Small intestine (tissue), 7 donors: ENCODE data around the gene TRAPPC12. TPM values are rescaled to one million over a fixed set of nuclear protein-coding genes. Genes with fewer than 3 reads are reported as not detected.
"Not testable (repeated sequence)": the region's sequence is repeated elsewhere in the genome, so short reads cannot be mapped to it uniquely, and the experiment has no call there.

ENCODE experiments used
- DNase-seq, 2 donors: peaks; one replicate each; pipeline versions ENCODE4 v3.0.0 to v3.0.0-alpha.2; 2013
- FAIRE-seq: peaks from 2 replicates; lab custom pipeline; 2012; peaks lifted over from hg19 to GRCh38; lab: Jason Lieb, UNC
- H3K27ac ChIP-seq, 3 donors: one replicate each; pipeline ENCODE4 v1.5.1; 2013; ENCODE audit warnings: low read length in 2 of 3, mild to moderate bottlenecking in 2 of 3, control low read depth in 1 of 3, inconsistent platforms in 1 of 3, low read depth in 1 of 3, moderate library complexity in 1 of 3
- H3K27me3 ChIP-seq, 3 donors: one replicate each; pipeline ENCODE4 v1.6.1; 2013; ENCODE audit warnings: low read length in 3 of 3, inconsistent platforms in 1 of 3; ENCODE audit not compliant: control insufficient read depth in 3 of 3, insufficient read depth in 3 of 3
- H3K36me3 ChIP-seq, 3 donors: one replicate each; pipeline ENCODE4 v1.6.1; 2013; ENCODE audit warnings: low read length in 3 of 3, inconsistent platforms in 1 of 3, low read depth in 1 of 3, mild to moderate bottlenecking in 1 of 3, moderate library complexity in 1 of 3; ENCODE audit not compliant: control insufficient read depth in 3 of 3, insufficient read depth in 2 of 3
- H3K4me1 ChIP-seq, 3 donors: one replicate each; pipeline ENCODE4 v1.6.1; 2013; ENCODE audit warnings: low read length in 2 of 3, inconsistent platforms in 1 of 3, low read depth in 1 of 3, mild to moderate bottlenecking in 1 of 3, moderate library complexity in 1 of 3; ENCODE audit not compliant: control insufficient read depth in 3 of 3, insufficient read depth in 2 of 3
- H3K4me3 ChIP-seq, 3 donors: one replicate each; pipeline ENCODE4 v1.5.1; 2013; ENCODE audit warnings: low read length in 3 of 3, control low read depth in 1 of 3, inconsistent platforms in 1 of 3, low read depth in 1 of 3, mild to moderate bottlenecking in 1 of 3, moderate library complexity in 1 of 3
- H3K9me3 ChIP-seq, 2 donors: one replicate each; pipeline ENCODE4 v1.6.1; 2013; ENCODE audit warnings: low read depth in 1 of 2, low read length in 1 of 2; ENCODE audit not compliant: control insufficient read depth in 2 of 2, insufficient read depth in 1 of 2
- WGBS, 3 donors: extraction: QIAGEN DNeasy Blood & Tissue Kit; methylation state at CpG; one replicate each; pipeline ENCODE4 v1.1.7; 2013; 5-methylcytosine and 5-hydroxymethylcytosine counted together
- polyA plus RNA-seq, 4 donors: library from polyadenylated mRNA; stranded (reverse) in 3 of 4; unstranded in 1 of 4; fragments of 200-250 nt in 3 of 4; fragments of 120-200 nt in 1 of 4; gene quantifications; one replicate each; pipeline versions ENCODE4 v1.2.1 to v1.2.3, GENCODE V29; 2013
- donor health status: healthy with polysubstance abuse.
- donor health status: control.
- donor health status: control.
- donor health status: Bipolar disorder and iron deficiency.
- donor health status: healthy.

Gene TRAPPC12
- polyA plus RNA-seq, 4 donors, result 43.9 to 120 (median 87.9) TPM

DNA sequence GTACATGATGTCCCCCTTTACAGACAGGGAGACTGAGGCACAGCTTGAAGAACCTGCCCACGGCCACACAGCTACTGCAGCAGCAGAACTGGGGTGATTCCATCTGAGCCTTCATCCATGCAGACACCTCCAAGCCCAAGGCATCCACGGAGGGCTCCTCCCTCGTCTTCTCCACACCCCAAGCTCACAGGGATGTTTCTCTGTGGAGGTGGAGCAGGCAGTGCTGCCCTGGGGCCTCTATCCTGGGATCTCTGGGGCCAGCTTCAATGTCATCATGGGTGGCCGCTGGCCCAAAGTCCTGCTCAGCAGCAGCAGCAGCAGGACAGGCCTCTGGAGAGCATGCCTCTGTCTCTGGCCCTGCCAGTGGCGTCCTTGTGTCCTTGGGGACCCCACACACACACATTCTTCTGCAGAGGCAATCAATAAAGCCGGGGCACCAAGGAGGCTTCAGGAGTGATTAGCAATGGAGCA is 108.6 kb downstream of the TRAPPC12 start:
- Histone ChIP-seq H3K4me3 (no peak overlapping the region), H3K9me3 (peaks cover 0 to 12% of the 10 kb centered on the region in 2 donors), H3K27ac (no peak overlapping the region), H3K27me3 (no peaks in the 10 kb centered on the region), H3K36me3 (peaks cover 0 to 14% (median 0%) of the 10 kb centered on the region in 3 donors), H3K4me1 (peaks cover 0 to 12% (median 0%) of the 10 kb centered on the region in 3 donors)
- 65 to 80% (median 73%) methylated on average over 6 of the region's 6 CpGs for WGBS, 3 donors
- no peak for FAIRE-seq
- DNase-seq, result no peak

GRCh38 chr2:3488855-3489763 is 109.6 kb downstream of the TRAPPC12 start:
- Histone ChIP-seq H3K27ac (no peak overlapping the region), H3K4me3 (no peak overlapping the region), H3K27me3 (no peaks in the 10 kb centered on the region), H3K36me3 (peaks cover 0 to 12% (median 0%) of the 10 kb centered on the region in 3 donors), H3K4me1 (peaks cover 0 to 5% (median 0%) of the 10 kb centered on the region in 3 donors), H3K9me3 (peaks cover 0 to 12% of the 10 kb centered on the region in 2 donors)
- WGBS, 3 donors, result 61 to 70% (median 62%) methylated on average over 27 of the region's 27 CpGs
- FAIRE-seq (no peak), DNase-seq (peak; percentile 39 to 40)

- Histone ChIP-seq H3K36me3 (peaks cover 0 to 5% (median 0%) of the 10 kb centered on the region in 3 donors), H3K9me3 (peaks cover 0 to 12% of the 10 kb centered on the region in 2 donors), H3K27me3 (no peaks in the 10 kb centered on the region), H3K4me3 (no peak overlapping the region), H3K4me1 (peaks cover 0 to 5% (median 0%) of the 10 kb centered on the region in 3 donors), H3K27ac (no peak overlapping the region)
- no peak for DNase-seq
- 94 to 98% (median 98%) methylated on average over 16 of the region's 16 CpGs for WGBS, 3 donors
- FAIRE-seq, result no peak
These were observed 110.2 kb downstream of the TRAPPC12 start for GRCh38 chr2:3489764-3490115.

DNA sequence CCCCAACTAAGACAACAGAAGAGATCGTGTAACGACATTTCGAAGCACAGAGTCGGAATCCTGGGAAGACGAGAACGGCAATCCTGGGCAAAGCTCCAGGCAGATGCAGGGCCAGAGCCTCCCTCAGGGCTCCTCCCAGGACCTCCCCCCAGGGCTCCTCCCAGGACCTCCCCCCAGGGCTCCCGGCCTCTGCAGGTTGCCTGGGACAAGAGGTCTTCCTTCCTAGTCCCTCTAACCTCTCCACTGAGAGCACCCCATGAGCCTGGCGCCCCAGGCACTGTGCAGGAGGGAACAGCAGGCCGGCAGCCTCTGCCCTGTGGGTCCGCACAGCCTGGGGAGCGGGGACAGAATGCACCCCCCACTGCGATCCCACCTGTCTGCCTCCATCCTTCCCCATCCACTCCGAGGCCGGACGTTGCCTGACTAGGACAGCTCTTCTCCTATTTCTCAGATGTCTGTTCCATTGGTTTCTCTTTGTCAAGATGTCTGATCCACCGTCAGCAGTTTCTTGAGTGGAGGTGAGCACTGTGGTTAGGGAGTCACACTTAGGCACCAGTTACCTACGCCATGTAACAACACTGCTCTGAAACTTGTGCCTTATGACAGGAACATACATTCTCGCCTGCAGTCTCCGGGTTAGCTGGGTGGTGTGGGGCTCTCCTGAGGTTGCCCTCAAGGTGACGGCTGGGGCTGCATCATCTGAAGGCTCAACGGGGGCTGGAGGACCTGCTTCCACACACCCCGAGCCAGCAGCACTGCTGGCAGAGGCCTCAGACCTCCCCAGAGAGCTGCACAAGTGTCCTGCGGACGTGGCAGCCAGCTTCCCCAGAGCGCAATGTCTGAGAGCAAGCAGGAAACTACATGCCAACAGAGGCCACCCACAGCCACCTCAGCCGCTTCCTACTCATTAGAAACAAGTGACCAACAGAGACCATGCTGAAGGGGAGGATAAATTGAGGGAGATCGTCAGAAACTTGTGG is 111.0 kb downstream of the TRAPPC12 start:
- Histone ChIP-seq H3K4me1 (peaks cover 0 to 5% (median 0%) of the 10 kb centered on the region in 3 donors), H3K27me3 (no peaks in the 10 kb centered on the region), H3K4me3 (no peak overlapping the region), H3K36me3 (peaks cover 0 to 5% (median 0%) of the 10 kb centered on the region in 3 donors), H3K27ac (no peak overlapping the region), H3K9me3 (peaks cover 0 to 12% of the 10 kb centered on the region in 2 donors)
- WGBS, 3 donors, result 75 to 85% (median 82%) methylated on average over 26 to 27 of the region's 27 CpGs
- DNase-seq (no peak), FAIRE-seq (no peak)

GRCh38 chr2:3491306-3491705 is 111.8 kb downstream of the TRAPPC12 start:
- Histone ChIP-seq H3K27ac (no peak overlapping the region), H3K36me3 (peaks cover 0 to 9% (median 2%) of the 10 kb centered on the region in 3 donors), H3K9me3 (peaks cover 0 to 12% of the 10 kb centered on the region in 2 donors), H3K4me3 (no peak overlapping the region), H3K4me1 (peaks cover 0 to 5% (median 0%) of the 10 kb centered on the region in 3 donors), H3K27me3 (no peaks in the 10 kb centered on the region)
- no peak for DNase-seq
- FAIRE-seq, result no peak
- WGBS, 3 donors, result 44 to 54% (median 46%) methylated on average over 6 of the region's 6 CpGs

DNA sequence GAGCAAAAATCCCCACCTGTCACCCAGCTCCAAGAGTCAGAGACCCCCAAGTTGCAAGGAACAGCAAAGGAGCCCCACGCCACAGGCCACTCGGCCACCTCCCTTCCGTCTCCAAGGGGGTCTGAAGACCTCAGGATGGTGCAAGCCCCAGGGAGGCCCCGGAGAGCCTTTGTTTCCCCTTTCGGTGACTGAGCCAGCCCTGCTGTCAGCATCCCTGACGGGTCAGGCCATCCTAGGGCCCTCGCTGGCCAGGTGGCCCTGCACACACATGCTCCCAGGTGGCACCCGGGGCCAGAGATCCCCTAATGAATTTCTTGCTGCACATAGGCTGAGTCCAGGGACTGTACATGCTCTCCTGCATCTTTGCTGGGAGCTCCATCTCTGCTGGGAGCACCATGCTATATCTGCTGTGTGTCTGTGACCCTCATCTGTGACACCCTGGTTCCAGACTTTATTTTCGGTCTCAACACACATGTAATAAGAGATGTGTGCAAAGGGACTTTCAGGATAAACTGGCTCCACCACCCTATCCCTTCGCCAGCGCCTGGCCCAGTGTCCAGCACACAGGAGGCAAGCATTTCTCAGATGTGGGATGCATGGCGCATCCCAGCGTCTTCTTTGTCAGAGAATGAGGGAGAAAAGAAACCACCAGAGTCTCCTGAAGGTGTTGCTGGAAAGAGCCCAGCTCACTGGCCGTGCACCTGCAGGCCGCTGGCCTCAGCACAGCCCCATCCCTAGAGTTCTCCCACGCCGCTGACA is 112.4 kb downstream of the TRAPPC12 start:
- no peak for FAIRE-seq
- H3K9me3 ChIP-seq, result peaks cover 0 to 8% of the 10 kb centered on the region in 2 donors
- H3K27me3 ChIP-seq, result no peaks in the 10 kb centered on the region
- no peak overlapping the region for H3K4me3 ChIP-seq
- peaks cover 0 to 10% (median 2%) of the 10 kb centered on the region in 3 donors for H3K36me3 ChIP-seq
- peaks cover 0 to 5% (median 0%) of the 10 kb centered on the region in 3 donors for H3K4me1 ChIP-seq
- 92 to 95% (median 93%) methylated on average over 17 of the region's 17 CpGs for WGBS, 3 donors
- no peak for DNase-seq
- H3K27ac ChIP-seq, result no peak overlapping the region

DNA sequence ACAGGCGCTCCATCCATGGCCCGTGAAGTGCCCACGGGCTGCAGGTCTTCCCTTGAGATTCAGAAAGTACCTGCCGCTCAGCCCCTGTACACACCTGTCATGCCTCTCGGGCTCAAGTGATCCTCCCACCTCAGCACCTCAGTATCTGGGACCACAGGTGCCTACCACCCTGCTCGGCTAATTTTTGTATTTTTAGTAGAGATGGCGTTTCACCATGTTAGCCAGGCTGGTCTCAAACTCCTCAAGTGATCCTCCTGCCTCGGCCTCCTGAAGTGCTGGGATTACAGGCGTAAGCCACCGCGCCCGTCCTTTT is 112.9 kb downstream of the TRAPPC12 start:
- H3K27me3 ChIP-seq, DNase-seq, H3K4me3 ChIP-seq, H3K27ac ChIP-seq, H3K4me1 ChIP-seq, H3K9me3 ChIP-seq, FAIRE-seq: not testable (repeated sequence)
- WGBS, 3 donors, result 79 to 93% (median 93%) methylated on average over 12 of the region's 12 CpGs
- peaks cover 2 to 14% (median 4%) of the 10 kb centered on the region in 3 donors for H3K36me3 ChIP-seq
